Spleen (tissue), 11 donors: ENCODE data around the gene LTN1. TPM values are rescaled to one million over a fixed set of nuclear protein-coding genes. Genes with fewer than 3 reads are reported as not detected.

Experiments used
- DNase-seq: peaks from one replicate; pipeline ENCODE4 v3.0.0-alpha.2; 2020
- H3K27ac ChIP-seq, 8 donors: fragments of 200-600 bp; sonication (generic) in 7 of 8; 1 replicate in 4 of 8; 2 replicates in 4 of 8; pipeline versions ENCODE4 v1.5.0 to v1.8.0; 2016 to 2021; ENCODE audit warnings: inconsistent platforms in 4 of 8, mild to moderate bottlenecking in 4 of 8, moderate library complexity in 1 of 8
- H3K27me3 ChIP-seq, 7 donors: fragments of 200-600 bp; sonication (generic) in 6 of 7; replicated peaks in 1 of 7; 1 replicate in 4 of 7; 2 replicates in 3 of 7; pipeline versions ENCODE4 v1.5.0 to v1.8.0; 2016 to 2021; ENCODE audit warnings: inconsistent platforms in 3 of 7, mild to moderate bottlenecking in 1 of 7
- H3K36me3 ChIP-seq, 6 donors: fragments of 200-600 bp; sonication (generic) in 5 of 6; 1 replicate in 4 of 6; 2 replicates in 2 of 6; pipeline versions ENCODE4 v1.5.0 to v1.8.0; 2016 to 2021; ENCODE audit warnings: inconsistent platforms in 2 of 6
- H3K4me1 ChIP-seq, 6 donors: fragments of 200-600 bp; sonication (generic) in 5 of 6; 1 replicate in 3 of 6; 2 replicates in 3 of 6; pipeline versions ENCODE4 v1.5.0 to v1.8.0; 2016 to 2021; ENCODE audit warnings: inconsistent platforms in 3 of 6
- H3K4me3 ChIP-seq, 8 donors: fragments of 200-600 bp; sonication (generic) in 7 of 8; 1 replicate in 4 of 8; 2 replicates in 4 of 8; pipeline versions ENCODE4 v1.5.0 to v1.8.0; 2016 to 2021; ENCODE audit warnings: inconsistent platforms in 4 of 8, mild to moderate bottlenecking in 4 of 8, moderate library complexity in 2 of 8
- H3K9me3 ChIP-seq, 8 donors: fragments of 200-600 bp; sonication (generic) in 7 of 8; 1 replicate in 4 of 8; 2 replicates in 4 of 8; pipeline versions ENCODE4 v1.5.0 to v1.8.0; 2016 to 2021; ENCODE audit warnings: inconsistent platforms in 4 of 8
- POLR2A ChIP-seq, 3 donors: fragments of 450-650 bp; IDR thresholded peaks; one replicate each; pipeline ENCODE4 v1.5.1; 2017; ENCODE audit warnings: antibody characterized with exemption in 3 of 3, mild to moderate bottlenecking in 1 of 3
- POLR2AphosphoS5 ChIP-seq, 3 donors: sonication (generic); formaldehyde crosslinking; IDR thresholded peaks; one replicate each; pipeline ENCODE4 v1.5.1; 2017; ENCODE audit warnings: antibody characterized with exemption in 3 of 3
- whole genome bisulfite sequencing, 5 donors: extraction: QIAGEN DNeasy Blood & Tissue Kit in 3 of 5; methylation state at CpG; one replicate each; pipeline versions ENCODE4 v1.1.5 to v1.1.7; 2013 to 2018; 5-methylcytosine and 5-hydroxymethylcytosine counted together
- intact Hi-C: fragments of 100-400 bp; cut with DNase I; formaldehyde crosslinking; loops from one replicate; pipeline ENCODE4 v1.15.0; 2023; ENCODE audit warnings: low total_unique reads
- polyA plus RNA-seq, 3 donors: library from polyadenylated mRNA; stranded (reverse); fragments of 200-250 nt; gene quantifications; one replicate each; pipeline ENCODE4 v1.2.1, GENCODE V29; 2013
- total RNA-seq, 7 donors: library from RNA; depleted of rRNA in 3 of 7; stranded (reverse); fragments of >200 nt in 3 of 7; fragmentation: NEBNext Ultra II Directional in 4 of 7; extraction: Animal tissue kit (Norgen Biotek cat#: 25700) in 4 of 7; gene quantifications; one replicate each; pipeline versions ENCODE4 v1.1.0 to v1.2.1, GENCODE V29; 2016 to 2021
- TF ChIP-seq, protein P1 (sequence below), 11 experiments: fragments of 200-600 bp in 7 of 11; fragments of 450-650 bp in 4 of 11; sonication (generic) in 4 of 11; IDR thresholded peaks in 8 of 11; conservative IDR thresholded peaks in 3 of 11; 1 replicate in 7 of 11; 2 replicates in 4 of 11; pipeline versions ENCODE4 v1.4.0 to v1.8.0; 2016 to 2021; ENCODE audit warnings: antibody characterized with exemption in 11 of 11, inconsistent platforms in 4 of 11, mild to moderate bottlenecking in 1 of 11
- donor health status: healthy with polysubstance abuse.
- donor health status: DM: no; HTN: no; CAD: no; lungs with moderate emphysema.
- donor health status: DM: no; HTN: no; CAD: no.
- donor health status: Bipolar disorder and iron deficiency.
- donor health status: healthy.
- donor health status: DM: no; HTN: no; CAD: no.
- donor health status: DM: yes; HTN: yes; CAD: no.

The LTN1 gene
- total and polyA plus RNA-seq, 10 donors, result 4.6 to 37.3 (median 28.7) TPM

DNA sequence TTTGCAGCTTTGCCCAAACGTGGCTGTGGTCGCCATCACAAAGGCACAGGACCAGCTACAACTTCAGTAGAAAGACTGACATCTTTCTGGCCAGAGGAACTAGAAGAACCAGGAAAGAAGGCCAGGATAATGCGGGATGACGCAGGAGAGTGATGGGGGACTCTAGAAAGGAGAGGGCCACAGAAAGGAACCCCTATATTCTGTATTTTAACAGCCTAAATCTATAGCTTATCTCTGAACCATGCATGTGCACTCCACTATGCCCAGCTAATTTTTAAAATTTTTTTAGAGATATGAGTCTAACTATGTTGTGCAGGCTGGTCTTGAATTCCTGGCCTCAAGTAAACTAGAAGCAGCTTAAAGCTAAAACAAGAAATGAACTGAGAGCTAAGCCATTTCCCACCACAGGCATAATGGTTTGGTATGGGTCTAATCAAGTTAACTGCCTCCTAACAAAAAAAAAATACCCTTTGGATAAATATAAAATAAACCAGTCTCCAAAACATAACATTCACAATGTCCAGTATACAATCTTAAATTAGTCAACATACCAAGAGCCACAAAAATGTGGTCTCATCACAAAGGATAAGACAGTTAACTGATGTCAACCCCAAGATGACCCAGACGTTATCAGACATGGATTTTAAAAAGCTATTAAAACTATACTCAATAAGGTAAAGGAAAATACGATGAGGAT is 18.0 kb downstream of the LTN1 start:
- H3K36me3 ChIP-seq, result peaks cover 0 to 98% (median 59%) of the 10 kb centered on the region in 6 donors
- intact Hi-C loops, result no loop called here
- WGBS, 5 donors, result 91 to 96% (median 95%) methylated on average over 6 of the region's 6 CpGs

GRCh38 chr21:28972398-28972797 is 20.3 kb downstream of the LTN1 start:
- intact Hi-C loops, result no loop called here
- TF ChIP-seq, protein P1, sequence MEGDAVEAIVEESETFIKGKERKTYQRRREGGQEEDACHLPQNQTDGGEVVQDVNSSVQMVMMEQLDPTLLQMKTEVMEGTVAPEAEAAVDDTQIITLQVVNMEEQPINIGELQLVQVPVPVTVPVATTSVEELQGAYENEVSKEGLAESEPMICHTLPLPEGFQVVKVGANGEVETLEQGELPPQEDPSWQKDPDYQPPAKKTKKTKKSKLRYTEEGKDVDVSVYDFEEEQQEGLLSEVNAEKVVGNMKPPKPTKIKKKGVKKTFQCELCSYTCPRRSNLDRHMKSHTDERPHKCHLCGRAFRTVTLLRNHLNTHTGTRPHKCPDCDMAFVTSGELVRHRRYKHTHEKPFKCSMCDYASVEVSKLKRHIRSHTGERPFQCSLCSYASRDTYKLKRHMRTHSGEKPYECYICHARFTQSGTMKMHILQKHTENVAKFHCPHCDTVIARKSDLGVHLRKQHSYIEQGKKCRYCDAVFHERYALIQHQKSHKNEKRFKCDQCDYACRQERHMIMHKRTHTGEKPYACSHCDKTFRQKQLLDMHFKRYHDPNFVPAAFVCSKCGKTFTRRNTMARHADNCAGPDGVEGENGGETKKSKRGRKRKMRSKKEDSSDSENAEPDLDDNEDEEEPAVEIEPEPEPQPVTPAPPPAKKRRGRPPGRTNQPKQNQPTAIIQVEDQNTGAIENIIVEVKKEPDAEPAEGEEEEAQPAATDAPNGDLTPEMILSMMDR (IDR thresholded peaks at IDR 0.05 in 8 of 11, conservative IDR thresholded peaks at IDR 0.05 in 3 of 11), result no peak
- TF ChIP-seq POLR2AphosphoS5 (IDR thresholded peaks at IDR 0.05), result no peak
- TF ChIP-seq POLR2A (IDR thresholded peaks at IDR 0.05), result no peak
- WGBS, 5 donors, result 86 to 97% (median 95%) methylated on average over 6 of the region's 6 CpGs
- H3K27ac ChIP-seq, result no peak overlapping the region
- H3K4me1 ChIP-seq, result no peaks in the 10 kb centered on the region
- DNase-seq, result no peak
- no peak overlapping the region for H3K4me3 ChIP-seq
- H3K9me3 ChIP-seq, result no peaks in the 10 kb centered on the region
- no peaks in the 10 kb centered on the region for H3K27me3 ChIP-seq
- peaks cover 0 to 98% (median 58%) of the 10 kb centered on the region in 6 donors for H3K36me3 ChIP-seq

More for the DNA sequence above, 18.0 kb downstream of the LTN1 start:
- H3K27me3 ChIP-seq, result no peaks in the 10 kb centered on the region
- no peak for TF ChIP-seq POLR2AphosphoS5 (IDR thresholded peaks at IDR 0.05)
- TF ChIP-seq, protein P1 (IDR thresholded peaks at IDR 0.05 in 8 of 11, conservative IDR thresholded peaks at IDR 0.05 in 3 of 11), result no peak
- no peaks in the 10 kb centered on the region for H3K9me3 ChIP-seq
- no peaks in the 10 kb centered on the region for H3K4me1 ChIP-seq
- no peak overlapping the region for H3K27ac ChIP-seq
- DNase-seq, result no peak
- no peak overlapping the region for H3K4me3 ChIP-seq

GRCh38 chr21:28971171-28971570 is 21.5 kb downstream of the LTN1 start:
- Histone ChIP-seq H3K4me3 (no peak overlapping the region), H3K27ac (no peak overlapping the region), H3K27me3 (no peaks in the 10 kb centered on the region), H3K36me3 (peaks cover 0 to 98% (median 61%) of the 10 kb centered on the region in 6 donors), H3K4me1 (no peaks in the 10 kb centered on the region), H3K9me3 (no peaks in the 10 kb centered on the region)
- intact Hi-C loops, result no loop called here
- TF ChIP-seq POLR2A (IDR thresholded peaks at IDR 0.05) (no peak), POLR2AphosphoS5 (IDR thresholded peaks at IDR 0.05) (no peak)
- TF ChIP-seq, protein P1 (IDR thresholded peaks at IDR 0.05 in 8 of 11, conservative IDR thresholded peaks at IDR 0.05 in 3 of 11), result no peak
- WGBS, 5 donors, result 91 to 99% (median 96%) methylated on average over 2 of the region's 2 CpGs
- DNase-seq, result no peak

DNA sequence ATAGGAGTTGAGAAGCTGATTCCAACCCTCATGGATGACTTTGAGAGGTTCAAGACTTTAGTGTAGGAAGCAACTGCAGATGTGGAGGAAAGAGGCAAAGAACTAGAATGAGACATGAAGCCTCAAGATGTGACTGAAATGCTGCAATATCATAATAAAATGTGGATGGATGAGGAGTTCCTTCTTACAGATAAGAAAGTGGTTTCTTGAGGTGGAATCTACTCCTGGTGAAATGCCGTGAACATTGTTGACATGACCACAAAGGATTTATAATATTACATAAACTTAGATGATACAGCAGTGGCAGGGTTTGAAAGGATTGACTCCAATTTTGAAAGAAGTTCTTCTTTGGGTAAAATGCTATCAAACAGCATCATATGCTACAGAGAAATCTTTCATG is 28.8 kb downstream of the LTN1 start:
- intact Hi-C loops, result no loop called here
- no peak overlapping the region for H3K27ac ChIP-seq
- H3K36me3 ChIP-seq, result peaks cover 0 to 100% (median 62%) of the 10 kb centered on the region in 6 donors
- TF ChIP-seq POLR2AphosphoS5 (IDR thresholded peaks at IDR 0.05) (no peak), POLR2A (IDR thresholded peaks at IDR 0.05) (no peak)
- TF ChIP-seq, protein P1 (IDR thresholded peaks at IDR 0.05 in 8 of 11, conservative IDR thresholded peaks at IDR 0.05 in 3 of 11), result no peak
- H3K4me1 ChIP-seq, result peaks cover 0 to 6% (median 0%) of the 10 kb centered on the region in 6 donors
- no peak overlapping the region for H3K4me3 ChIP-seq
- no peaks in the 10 kb centered on the region for H3K27me3 ChIP-seq
- 89 to 97% (median 95%) methylated on average over 1 of the region's 1 CpG for WGBS, 5 donors
- H3K9me3 ChIP-seq, result no peaks in the 10 kb centered on the region
- DNase-seq, result no peak
